ENCODE measurements around the gene SERF2.
"Not testable (repeated sequence)": the region's sequence is repeated elsewhere in the genome, so short reads cannot be mapped to it uniquely, and the experiment has no call there.

SERF2 gene

DNA sequence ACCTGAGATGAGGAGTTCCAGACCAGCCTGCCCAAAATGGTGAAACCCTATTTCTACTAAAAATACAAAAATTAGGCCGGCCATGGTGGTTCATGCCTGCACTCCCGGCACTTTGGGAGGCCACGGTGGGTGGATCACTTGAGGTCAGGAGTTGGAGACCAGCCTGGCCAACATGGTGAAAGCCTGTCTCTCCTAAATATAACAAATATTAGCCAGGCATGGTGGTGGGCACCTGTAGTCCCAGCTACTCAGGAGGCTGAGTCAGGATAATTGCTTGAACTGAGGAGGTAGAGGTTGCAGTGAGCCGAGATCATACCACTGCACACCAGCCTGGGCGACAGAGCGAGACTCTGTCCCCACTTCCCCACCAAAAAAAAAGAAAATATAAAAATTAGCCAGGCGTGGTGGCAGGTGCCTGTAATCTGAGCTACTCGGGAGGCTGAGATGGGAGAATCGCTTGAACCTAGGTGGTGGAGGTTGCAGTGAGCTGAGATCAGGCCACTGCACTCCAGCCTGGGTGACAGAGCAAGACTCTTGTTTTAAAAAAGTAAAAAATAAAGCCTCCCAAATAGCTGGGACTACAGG lies 38.7 kb downstream of the SERF2 start:
- DNase-seq, result not testable (repeated sequence)

DNA sequence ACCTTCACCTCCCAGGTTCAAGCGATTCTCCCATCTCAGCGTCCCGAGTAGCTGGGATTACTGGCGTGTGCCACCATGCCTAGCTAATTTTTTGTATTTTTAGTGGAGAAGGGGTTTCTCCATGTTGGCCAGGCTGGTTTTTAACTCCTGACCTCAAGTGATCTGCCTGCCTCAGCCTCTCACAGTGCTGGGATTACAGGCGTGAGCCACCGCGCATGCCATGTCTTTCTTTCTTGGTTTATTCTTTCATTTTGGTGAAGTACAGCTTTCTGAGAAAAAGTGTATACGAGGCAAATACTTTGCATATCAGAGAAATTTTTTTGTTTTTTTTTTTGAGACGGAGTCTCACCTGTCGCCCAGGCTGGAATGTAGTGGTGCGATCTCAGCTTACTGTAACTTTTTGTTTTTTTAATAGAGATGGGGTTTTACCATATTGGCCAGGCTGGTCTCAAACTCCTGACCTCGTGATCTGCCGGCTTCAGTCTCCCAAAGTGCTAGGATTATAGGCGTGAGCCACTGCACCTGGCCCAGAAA lies 39.5 kb downstream of the SERF2 start:
- not testable (repeated sequence) for DNase-seq

DNA sequence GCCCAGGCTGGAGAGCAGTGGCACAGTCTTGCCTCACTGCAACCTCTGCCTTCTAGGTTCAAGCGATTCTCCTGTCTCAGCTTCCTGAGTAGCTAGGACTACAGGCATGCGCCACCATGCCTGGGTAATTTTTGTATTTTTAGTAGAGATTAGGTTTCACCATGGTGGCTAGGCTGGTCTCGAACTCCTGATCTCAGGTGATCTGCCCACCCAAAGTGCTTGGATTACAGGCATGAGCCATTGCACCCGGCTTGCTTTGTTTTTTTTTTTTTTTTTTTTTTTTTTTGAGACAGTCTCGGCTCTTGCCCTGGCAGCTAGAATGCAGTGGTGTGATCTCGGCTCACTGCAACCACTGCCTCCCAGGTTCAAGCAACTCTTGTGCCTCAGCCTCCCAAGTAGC lies 40.4 kb downstream of the SERF2 start:
- DNase-seq, result not testable (repeated sequence)

DNA sequence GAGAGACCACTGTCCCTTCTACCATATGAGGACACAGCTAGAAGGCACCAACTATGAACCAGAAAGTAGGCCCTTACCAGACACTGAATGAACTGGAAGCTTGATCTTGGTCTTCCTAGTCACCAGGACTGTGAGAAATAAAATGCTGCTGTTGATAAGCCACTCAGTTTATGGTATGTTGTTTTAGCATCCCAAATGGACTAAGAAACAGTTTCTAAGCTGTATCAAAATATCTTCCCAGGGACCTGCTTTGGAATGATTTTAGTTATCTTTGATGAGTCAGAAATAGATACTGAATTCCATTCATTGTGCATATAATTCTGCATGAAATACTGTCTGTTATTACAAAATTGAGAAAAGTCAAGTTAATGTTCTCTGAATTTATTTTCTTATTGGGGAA lies 53.3 kb downstream of the SERF2 start:
- no peak for DNase-seq

All from CD4-positive, alpha-beta T cell treated with Interleukin-10 for 1 hour (primary cell).